IMR-90 (cell line): Measurements from ENCODE around the gene PRELID3B. TPM values are rescaled to one million over a fixed set of nuclear protein-coding genes. Genes with fewer than 3 reads are reported as not detected.
A peak's percentile ranks its signal among the peaks of the same experiment; 100 is the strongest.

ENCODE experiments used
- ATAC-seq: fragments of 200-7000 bp; cut with Tn5 transposase; 2 replicates; pipeline ENCODE4 v1.9.1; 2020; ENCODE audit warnings: low read depth, mild to moderate bottlenecking, moderate library complexity
- BruUV-seq: library from RNA; stranded (reverse); fragments of 400-500 nt; replicated peaks from 2 replicates; lab custom pipeline; 2021; lab: Mats Ljungman, UMichigan
- CTCF ChIA-PET: fragments of 300-600 bp; formaldehyde crosslinking; extraction: SDS; loops from one replicate; lab custom pipeline; 2021; ENCODE audit warnings: antibody characterized with exemption; lab: Yijun Ruan, JAX
- POLR2A ChIA-PET: fragments of 300-600 bp; sonication (Branson Sonifier 250); formaldehyde crosslinking; loops from one replicate; lab custom pipeline; 2022; ENCODE audit warnings: antibody characterized with exemption; ENCODE audit not compliant: unreplicated experiment; lab: Charles Lee
- DNase-seq: peaks from one replicate; pipeline ENCODE4 v3.0.0; 2013
- H2AFZ ChIP-seq: replicated peaks from 2 replicates; pipeline ENCODE3; 2013; ENCODE audit warnings: low read length, mild to moderate bottlenecking; ENCODE audit not compliant: poor library complexity
- H2AK5ac ChIP-seq: 2 replicates; pipeline ENCODE4 v1.6.1; 2013; ENCODE audit warnings: low read depth, low read length, inconsistent platforms
- H2AK9ac ChIP-seq: replicated peaks from 2 replicates; pipeline ENCODE3; 2013; ENCODE audit warnings: mild to moderate bottlenecking, low read depth, low read length, moderate library complexity; ENCODE audit not compliant: poor library complexity
- H2BK120ac ChIP-seq: 2 replicates; pipeline ENCODE4 v1.6.1; 2013; ENCODE audit warnings: low read depth, low read length, inconsistent platforms
- H2BK15ac ChIP-seq: 3 replicates; pipeline ENCODE4 v1.6.1; 2013; ENCODE audit warnings: low read depth, low read length, inconsistent platforms
- H2BK20ac ChIP-seq: 2 replicates; pipeline ENCODE4 v1.6.1; 2013; ENCODE audit warnings: low read depth, mild to moderate bottlenecking, inconsistent platforms, low read length, moderate library complexity
- H2BK5ac ChIP-seq: 2 replicates; pipeline ENCODE4 v1.6.1; 2013; ENCODE audit warnings: mild to moderate bottlenecking, low read depth, low read length, inconsistent platforms; ENCODE audit not compliant: poor library complexity, severe bottlenecking
- H3K14ac ChIP-seq: replicated peaks from 2 replicates; pipeline ENCODE4 v1.6.1; 2013; ENCODE audit warnings: low read depth, low read length, inconsistent platforms
- H3K18ac ChIP-seq: 2 replicates; pipeline ENCODE4 v1.6.1; 2013; ENCODE audit warnings: low read depth, low read length, control low read depth
- H3K23ac ChIP-seq: 2 replicates; pipeline ENCODE4 v1.6.1; 2013; ENCODE audit warnings: low read depth, low read length, inconsistent platforms
- H3K27ac ChIP-seq: 2 replicates; pipeline ENCODE4 v1.5.1; 2013; ENCODE audit warnings: mild to moderate bottlenecking, control low read depth, low read length; ENCODE audit not compliant: insufficient read depth
- H3K27me3 ChIP-seq: 2 replicates; pipeline ENCODE4 v1.6.1; 2013; ENCODE audit warnings: low read length; ENCODE audit not compliant: control insufficient read depth, insufficient read depth
- H3K36me3 ChIP-seq: 2 replicates; pipeline ENCODE4 v1.6.1; 2013; ENCODE audit warnings: low read length, mixed read lengths; ENCODE audit not compliant: control insufficient read depth, insufficient read depth
- H3K4ac ChIP-seq: 2 replicates; pipeline ENCODE4 v1.6.1; 2013; ENCODE audit warnings: low read depth, low read length, inconsistent platforms
- H3K4me1 ChIP-seq: 2 replicates; pipeline ENCODE4 v1.6.1; 2013; ENCODE audit warnings: low read length, mixed read lengths; ENCODE audit not compliant: control insufficient read depth, insufficient read depth
- H3K4me2 ChIP-seq: 2 replicates; pipeline ENCODE4 v1.6.1; 2013; ENCODE audit warnings: low read depth, mild to moderate bottlenecking, control low read depth, low read length, moderate library complexity
- H3K4me3 ChIP-seq: 2 replicates; pipeline ENCODE4 v1.5.1; 2013; ENCODE audit warnings: low read depth, mild to moderate bottlenecking, control low read depth, low read length, moderate library complexity; ENCODE audit not compliant: insufficient read depth
- H3K56ac ChIP-seq: 2 replicates; pipeline ENCODE4 v1.6.1; 2013; ENCODE audit warnings: low read length, inconsistent platforms; ENCODE audit not compliant: insufficient read depth; ENCODE audit errors: extremely low read depth
- H3K79me1 ChIP-seq, 2 experiments: 2 replicates each; pipeline ENCODE4 v1.6.1; 2013; ENCODE audit warnings: low read length in 2 of 2, inconsistent platforms in 1 of 2, low read depth in 1 of 2
- H3K9ac ChIP-seq: 2 replicates; pipeline ENCODE4 v1.6.1; 2013; ENCODE audit warnings: low read depth, low read length, control low read depth
- H3K9me1 ChIP-seq: 2 replicates; pipeline ENCODE4 v1.6.1; 2013; ENCODE audit warnings: low read length, inconsistent platforms; ENCODE audit not compliant: insufficient read depth
- H3K9me3 ChIP-seq: 2 replicates; pipeline ENCODE4 v1.6.1; 2013; ENCODE audit warnings: low read length; ENCODE audit not compliant: control insufficient read depth, insufficient read depth
- H4K20me1 ChIP-seq: 2 replicates; pipeline ENCODE4 v1.6.1; 2013; ENCODE audit warnings: low read length, inconsistent platforms; ENCODE audit not compliant: insufficient read depth
- H4K5ac ChIP-seq: 2 replicates; pipeline ENCODE4 v1.6.1; 2013; ENCODE audit warnings: mild to moderate bottlenecking, low read depth, low read length, control low read depth
- H4K8ac ChIP-seq, 2 experiments: 2 replicates each; pipeline ENCODE4 v1.6.1; 2013; ENCODE audit warnings: low read depth in 2 of 2, low read length in 2 of 2, control low read depth in 1 of 2, inconsistent platforms in 1 of 2
- H4K91ac ChIP-seq: 2 replicates; pipeline ENCODE4 v1.6.1; 2013; ENCODE audit warnings: low read depth, low read length, inconsistent platforms; ENCODE audit not compliant: insufficient read depth
- CEBPB ChIP-seq: IDR thresholded peaks from 2 replicates; pipeline ENCODE4 v1.6.1; 2012; ENCODE audit warnings: low read depth, low read length, improper control_type of control experiment
- MAZ ChIP-seq: IDR thresholded peaks from 2 replicates; pipeline ENCODE4 v1.6.1; 2012; ENCODE audit warnings: low read depth, mild to moderate bottlenecking, low read length, improper control_type of control experiment, moderate library complexity, borderline replicate concordance
- MXI1 ChIP-seq: IDR thresholded peaks from 2 replicates; pipeline ENCODE4 v1.6.1; 2012; ENCODE audit warnings: low read depth, mild to moderate bottlenecking, low read length, moderate library complexity, borderline replicate concordance
- RFX5 ChIP-seq: IDR thresholded peaks from 2 replicates; pipeline ENCODE4 v1.8.0; 2012; ENCODE audit warnings: low read depth, mild to moderate bottlenecking, low read length, moderate library complexity
- WGBS, 2 experiments: methylation state at CpG; one replicate each; pipeline versions ENCODE4 v1.1.5 to v1.1.7; 2013; ENCODE audit warnings: missing lambda C conversion rate in 2 of 2; ENCODE audit not compliant: insufficient read length in 1 of 2; ENCODE audit errors: extremely low coverage in 2 of 2; 5-methylcytosine and 5-hydroxymethylcytosine counted together
- dilution Hi-C: fragments of 300-500 bp; cut with HindIII; formaldehyde crosslinking; loops from one replicate; pipeline ENCODE4 v1.14.3; 2018; ENCODE audit warnings: low sequenced_read_pairs; ENCODE audit not compliant: unreplicated experiment
- in situ Hi-C: fragments of 300-500 bp; cut with MboI; formaldehyde crosslinking; loops from 3 replicates; pipeline ENCODE4 v1.14.3; 2019; ENCODE audit warnings: low sequenced_read_pairs, inconsistent platforms, mixed read lengths
- intact Hi-C: fragments of 100-400 bp; cut with micrococcal nuclease; formaldehyde crosslinking; loops from 2 replicates; pipeline ENCODE4 v1.10.0; 2022
- polyA plus RNA-seq, 3 experiments: library from polyadenylated mRNA; depleted of rRNA; stranded (reverse); fragments of >200 nt; gene quantifications; 2 replicates each; pipeline ENCODE4 v1.2.3, GENCODE V29; 2012; ENCODE audit warnings: low replicate concordance in 1 of 3
- total RNA-seq: library from RNA; depleted of rRNA; stranded (reverse); fragments of >200 nt; gene quantifications from 2 replicates; pipeline ENCODE4 v1.2.3, GENCODE V29; 2012
- TF ChIP-seq, protein P1 (sequence below): fragments of 150-350 bp; IDR thresholded peaks from 2 replicates; pipeline ENCODE4 v1.6.1; 2016; ENCODE audit warnings: low read depth, mild to moderate bottlenecking, low read length, moderate library complexity, borderline replicate concordance

Gene PRELID3B
- total and polyA plus RNA-seq, 2 of the 4 experiments (the other 2 are of a cell fraction), result 24.8 to 41.9 TPM

DNA sequence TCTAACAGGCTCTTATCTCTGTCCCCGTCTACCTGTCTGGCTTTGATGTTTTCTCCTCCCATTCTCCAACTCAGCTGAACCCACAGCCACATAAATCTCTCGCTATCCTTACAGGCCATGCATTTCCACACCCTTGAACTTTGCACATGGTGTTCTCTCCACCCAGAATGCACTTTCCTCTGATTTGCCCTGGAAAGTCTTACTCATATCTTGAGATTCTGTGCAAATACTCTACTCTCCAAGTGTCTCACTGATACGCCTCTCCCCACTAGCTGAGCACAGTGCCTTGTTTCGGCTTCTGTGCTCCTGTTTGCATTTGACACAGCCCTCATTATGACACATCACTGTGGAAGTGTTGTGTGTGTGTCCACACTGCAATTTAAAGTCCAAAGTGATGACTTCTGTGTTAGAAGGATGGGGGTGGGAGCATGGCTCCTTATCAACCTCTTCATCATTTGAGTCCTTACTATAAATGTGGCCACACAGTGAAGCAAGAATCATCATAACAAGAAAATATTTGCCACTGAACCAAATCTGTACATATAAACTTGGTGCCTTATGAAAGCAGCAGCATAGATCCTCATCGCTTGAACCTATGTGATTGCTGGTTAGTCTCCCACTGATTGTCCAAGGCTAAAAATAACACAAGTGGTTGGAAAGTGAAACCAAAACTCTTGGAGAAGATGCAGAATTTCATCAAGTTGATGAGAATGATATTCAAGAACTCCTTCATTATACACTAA is 5.5 kb upstream of the PRELID3B start:
- H4K8ac ChIP-seq, result no peak overlapping the region
- H4K20me1 ChIP-seq, result no peaks in the 10 kb centered on the region
- no peak overlapping the region for H3K23ac ChIP-seq
- no peak overlapping the region for H2AK9ac ChIP-seq
- no peak overlapping the region for H3K27ac ChIP-seq
- H3K9ac ChIP-seq, result no peak overlapping the region
- no peak overlapping the region for H2AK5ac ChIP-seq
- H3K4me1 ChIP-seq, result peaks cover 2% of the 10 kb centered on the region
- H3K4ac ChIP-seq, result no peak overlapping the region
- in situ Hi-C loops (loop anchor here (25.0 kb wide), 3 partner anchors 811 to 1661 kb away; partner anchors contain the start of genes ANKRD60 and RBM38), intact Hi-C loops (loop anchor here (10.0 kb wide), 1 partner anchor 813 kb away; no protein-coding TSS in a partner anchor), dilution Hi-C loops (no loop called here)
- no peak overlapping the region for H3K18ac ChIP-seq
- no peak overlapping the region for H2AFZ ChIP-seq
- peak overlapping the region; percentile 46 for H3K4me2 ChIP-seq
- ChIA-PET CTCF (no interaction called here), POLR2A (no interaction called here)
- H4K5ac ChIP-seq, result no peak overlapping the region
- H2BK5ac ChIP-seq, result no peak overlapping the region
- WGBS, 2 experiments, result 75% methylated on average over 2 of the region's 5 CpGs; no CpG with 5 or more reads in 1 of the 2 experiments
- DNase-seq (peak; percentile 21), ATAC-seq (peak; percentile 68)
- H3K36me3 ChIP-seq, result no peaks in the 10 kb centered on the region
- H3K79me1 ChIP-seq, result no peaks in the 10 kb centered on the region
- H3K9me3 ChIP-seq, result no peaks in the 10 kb centered on the region
- H2BK20ac ChIP-seq, result no peak overlapping the region
- no peak overlapping the region for H2BK120ac ChIP-seq
- no peak overlapping the region for H3K56ac ChIP-seq
- H3K27me3 ChIP-seq, result peaks cover 25% of the 10 kb centered on the region
- no peak overlapping the region for H4K91ac ChIP-seq
- no peak overlapping the region for H3K14ac ChIP-seq
- TF ChIP-seq MAZ (no peak), RFX5 (no peak), MXI1 (no peak), CEBPB (peak; percentile 12; the same call in 1 of the 2 replicates)
- TF ChIP-seq, protein P1, sequence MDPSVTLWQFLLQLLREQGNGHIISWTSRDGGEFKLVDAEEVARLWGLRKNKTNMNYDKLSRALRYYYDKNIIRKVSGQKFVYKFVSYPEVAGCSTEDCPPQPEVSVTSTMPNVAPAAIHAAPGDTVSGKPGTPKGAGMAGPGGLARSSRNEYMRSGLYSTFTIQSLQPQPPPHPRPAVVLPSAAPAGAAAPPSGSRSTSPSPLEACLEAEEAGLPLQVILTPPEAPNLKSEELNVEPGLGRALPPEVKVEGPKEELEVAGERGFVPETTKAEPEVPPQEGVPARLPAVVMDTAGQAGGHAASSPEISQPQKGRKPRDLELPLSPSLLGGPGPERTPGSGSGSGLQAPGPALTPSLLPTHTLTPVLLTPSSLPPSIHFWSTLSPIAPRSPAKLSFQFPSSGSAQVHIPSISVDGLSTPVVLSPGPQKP, result no peak
- H2BK15ac ChIP-seq, result no peak overlapping the region
- no TSS peak for BruUV-seq
- 0 out of 2 replicates have a peak, but pooled peaks cover 6% of the 10 kb centered on the region for H3K9me1 ChIP-seq
- H3K4me3 ChIP-seq, result peak overlapping the region; percentile 6; the same call in 1 of the 2 replicates
